ENCODE measurements around the gene IP6K3. TPM values are rescaled to one million over a fixed set of nuclear protein-coding genes. Genes with fewer than 3 reads are reported as not detected.

IP6K3 gene
- total RNA-seq, 1 experiment from 2014 or later, result 0.06 TPM

- DNase-seq (ENCODE audit: low spot score), result no peak
These were observed 70.1 kb downstream of the IP6K3 start for GRCh38 chr6:33676416-33677142.

GRCh38 chr6:33675968-33676367, 70.7 kb downstream of the IP6K3 start:
- DNase-seq (ENCODE audit: low spot score), result no peak

GRCh38 chr6:33673851-33674250, 72.9 kb downstream of the IP6K3 start:
- no peak for DNase-seq (ENCODE audit: low spot score)

GRCh38 chr6:33672808-33673207, 73.9 kb downstream of the IP6K3 start:
- peak; percentile 93 for DNase-seq (ENCODE audit: low spot score)

- no peak for DNase-seq (ENCODE audit: low spot score)
These were observed 75.0 kb downstream of the IP6K3 start for GRCh38 chr6:33671744-33672072.

Other genes starting within 250 kb of the IP6K3 start
- 16.3 and 18.8 TPM in 2 replicates for gene BAK1, start 166.6 kb downstream of the IP6K3 start, total RNA-seq (2014; rRNA removed; shearing (Covaris generic))
- gene ITPR3, start 125.6 kb downstream of the IP6K3 start, total RNA-seq (2014; rRNA removed; shearing (Covaris generic)), result 6.6 and 9.8 TPM in 2 replicates
- 55.1 and 86.8 TPM in 2 replicates for gene UQCC2, start 35.2 kb downstream of the IP6K3 start, total RNA-seq (2014; rRNA removed; shearing (Covaris generic))
- gene LEMD2, start 42.2 kb upstream of the IP6K3 start, total RNA-seq (2014; rRNA removed; shearing (Covaris generic)), result 25.9 and 40.9 TPM in 2 replicates
- gene MLN, start 57.1 kb upstream of the IP6K3 start, total RNA-seq (2014; rRNA removed; shearing (Covaris generic)), result not detected in 2 replicates